GM12872 (cell line): ENCODE measurements around the gene FOXE1.

ENCODE experiments used
- TF ChIP-seq, protein P1 (sequence below): IDR thresholded peaks from 3 replicates; pipeline ENCODE4 v1.5.1; 2011; ENCODE audit warnings: low read depth, mild to moderate bottlenecking, low read length, moderate library complexity; ENCODE audit not compliant: insufficient read depth

Gene FOXE1

DNA sequence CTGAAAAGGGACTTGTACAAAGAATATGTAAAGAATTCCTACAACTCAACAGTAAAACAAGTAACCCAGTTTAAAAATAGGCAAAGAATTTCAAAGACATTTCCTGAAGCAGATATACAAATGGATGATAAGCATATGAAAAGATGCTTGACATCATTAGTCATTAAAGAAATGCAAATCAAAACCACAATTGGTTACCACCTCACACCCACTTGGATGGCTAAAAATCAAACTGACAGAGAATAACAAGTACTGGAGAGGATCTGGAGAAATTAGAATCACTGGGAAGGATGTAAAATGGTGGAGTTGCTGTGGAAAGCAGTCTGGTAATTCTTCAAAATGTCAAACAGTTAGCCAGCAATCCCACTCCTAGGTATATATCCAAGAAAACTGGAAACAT lies 12.5 kb upstream of the FOXE1 start:
- TF ChIP-seq, protein P1, sequence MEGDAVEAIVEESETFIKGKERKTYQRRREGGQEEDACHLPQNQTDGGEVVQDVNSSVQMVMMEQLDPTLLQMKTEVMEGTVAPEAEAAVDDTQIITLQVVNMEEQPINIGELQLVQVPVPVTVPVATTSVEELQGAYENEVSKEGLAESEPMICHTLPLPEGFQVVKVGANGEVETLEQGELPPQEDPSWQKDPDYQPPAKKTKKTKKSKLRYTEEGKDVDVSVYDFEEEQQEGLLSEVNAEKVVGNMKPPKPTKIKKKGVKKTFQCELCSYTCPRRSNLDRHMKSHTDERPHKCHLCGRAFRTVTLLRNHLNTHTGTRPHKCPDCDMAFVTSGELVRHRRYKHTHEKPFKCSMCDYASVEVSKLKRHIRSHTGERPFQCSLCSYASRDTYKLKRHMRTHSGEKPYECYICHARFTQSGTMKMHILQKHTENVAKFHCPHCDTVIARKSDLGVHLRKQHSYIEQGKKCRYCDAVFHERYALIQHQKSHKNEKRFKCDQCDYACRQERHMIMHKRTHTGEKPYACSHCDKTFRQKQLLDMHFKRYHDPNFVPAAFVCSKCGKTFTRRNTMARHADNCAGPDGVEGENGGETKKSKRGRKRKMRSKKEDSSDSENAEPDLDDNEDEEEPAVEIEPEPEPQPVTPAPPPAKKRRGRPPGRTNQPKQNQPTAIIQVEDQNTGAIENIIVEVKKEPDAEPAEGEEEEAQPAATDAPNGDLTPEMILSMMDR = no peak

DNA sequence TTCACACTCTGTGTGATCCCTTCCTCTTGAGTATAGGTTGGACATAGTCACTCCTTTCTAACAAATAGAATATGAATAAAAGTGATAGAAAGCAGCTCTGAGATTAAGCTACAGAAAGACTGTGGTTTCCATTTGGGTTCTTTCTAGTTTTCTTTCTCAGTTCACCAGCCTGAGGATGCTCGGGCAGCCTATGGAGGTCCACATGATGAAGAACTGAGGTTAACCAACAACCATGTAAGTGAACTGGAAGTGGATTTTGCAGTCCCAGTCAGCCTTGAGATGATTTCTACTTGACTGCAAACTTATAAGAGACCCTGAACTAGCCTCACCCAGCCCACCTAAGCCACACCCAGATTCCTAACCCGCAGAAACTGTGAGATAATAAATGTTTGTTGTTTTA lies 10.1 kb upstream of the FOXE1 start:
- TF ChIP-seq, protein P1 = no peak

GRCh38 chr9:97845130-97845529 lies 7.9 kb upstream of the FOXE1 start:
- TF ChIP-seq, protein P1 = no peak

GRCh38 chr9:97845763-97846162 lies 7.3 kb upstream of the FOXE1 start:
- TF ChIP-seq, protein P1 = no peak

GRCh38 chr9:97846347-97846746 lies 6.7 kb upstream of the FOXE1 start:
- TF ChIP-seq, protein P1 = no peak

DNA sequence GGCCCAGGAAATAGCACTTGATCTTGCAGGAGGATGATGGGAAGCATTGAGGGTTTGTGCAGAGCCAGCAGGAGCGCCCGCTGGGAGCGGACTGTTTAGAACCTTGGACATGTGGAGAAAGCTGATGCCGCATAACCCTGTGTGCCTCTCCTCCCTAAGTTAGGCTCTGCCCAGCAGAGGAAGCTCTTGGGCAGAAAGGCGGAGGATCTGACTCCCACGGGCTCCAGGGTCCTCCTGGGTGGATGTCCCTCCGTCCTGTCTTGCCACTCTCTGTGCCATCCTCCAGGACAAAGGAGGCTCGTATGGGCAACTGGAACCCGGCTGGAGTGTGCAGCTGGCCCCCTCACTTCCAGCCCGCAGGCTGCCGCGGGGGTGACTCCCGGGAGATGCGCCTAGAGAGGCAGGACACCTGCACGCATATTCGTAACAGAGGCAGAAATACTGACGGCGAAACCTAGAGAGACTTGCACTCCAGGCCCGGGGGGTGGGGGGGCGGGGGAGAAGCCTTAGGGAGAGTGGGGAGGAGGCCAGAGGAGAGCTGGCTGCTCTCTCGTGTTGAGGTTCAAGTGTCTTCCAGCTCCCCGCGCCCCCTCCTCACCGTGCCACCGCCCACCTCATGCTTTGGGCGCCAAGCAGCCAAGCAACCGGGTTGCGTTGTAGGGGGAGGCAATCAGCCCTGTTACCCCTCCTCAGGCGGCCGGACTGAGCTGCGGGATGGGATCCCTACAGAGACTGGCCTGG lies 5.4 kb upstream of the FOXE1 start:
- TF ChIP-seq, protein P1 = no peak

GRCh38 chr9:97848215-97848479 lies 4.9 kb upstream of the FOXE1 start:
- TF ChIP-seq, protein P1 = no peak
